ENCODE measurements around the gene SHISAL1. TPM values are rescaled to one million over a fixed set of nuclear protein-coding genes. Genes with fewer than 3 reads are reported as not detected.

The SHISAL1 gene
- total RNA-seq, 1 donor from 2014 or later, result 7.5 TPM

DNA sequence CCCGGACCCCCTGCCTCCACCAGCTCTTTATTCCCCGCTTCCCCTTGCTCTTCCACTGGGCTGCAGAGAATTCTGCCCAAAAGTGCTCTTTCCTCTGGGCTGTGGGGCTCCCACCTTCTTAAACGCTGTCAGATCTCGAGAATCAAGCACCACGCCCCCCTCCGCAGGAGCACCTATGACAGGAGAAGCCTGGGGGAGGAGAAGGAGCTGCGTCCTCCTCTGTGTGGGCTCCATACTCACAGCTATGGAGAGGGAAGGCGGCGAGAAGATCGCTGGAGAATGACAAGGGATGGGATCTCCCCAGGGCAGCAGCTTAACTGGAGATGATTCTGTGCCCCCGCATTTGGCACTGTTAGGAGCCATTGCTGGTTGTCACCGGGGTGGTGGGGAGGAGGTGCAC is 19.7 kb downstream of the SHISAL1 start:
- H3K4me1 Mint-ChIP-seq (ENCODE audit: low read depth), result peaks cover 9% of the 10 kb centered on the region
- peaks cover 13% of the 10 kb centered on the region for H3K36me3 Mint-ChIP-seq (ENCODE audit: low read depth)
- no peak overlapping the region for H3K27ac Mint-ChIP-seq (ENCODE audit: unreplicated experiment)
- H3K27me3 Mint-ChIP-seq (ENCODE audit: low read depth), result no peaks in the 10 kb centered on the region
- no peak for TF ChIP-seq CTCF (IDR thresholded peaks at IDR 0.05)
- no peak for DNase-seq (ENCODE audit: low spot score)
- H3K9me3 Mint-ChIP-seq (ENCODE audit: low read depth), result peaks cover 13% of the 10 kb centered on the region
- H3K4me3 Mint-ChIP-seq (ENCODE audit: unreplicated experiment), result no peak overlapping the region

GRCh38 chr22:44292521-44292920 is 20.2 kb downstream of the SHISAL1 start:
- no peak for TF ChIP-seq CTCF (IDR thresholded peaks at IDR 0.05)
- H3K36me3 Mint-ChIP-seq (ENCODE audit: low read depth), result peaks cover 13% of the 10 kb centered on the region
- no peak overlapping the region for H3K4me3 Mint-ChIP-seq (ENCODE audit: unreplicated experiment)
- H3K27me3 Mint-ChIP-seq (ENCODE audit: low read depth), result no peaks in the 10 kb centered on the region
- H3K4me1 Mint-ChIP-seq (ENCODE audit: low read depth), result peaks cover 9% of the 10 kb centered on the region
- peaks cover 13% of the 10 kb centered on the region for H3K9me3 Mint-ChIP-seq (ENCODE audit: low read depth)
- DNase-seq (ENCODE audit: low spot score), result no peak
- H3K27ac Mint-ChIP-seq (ENCODE audit: unreplicated experiment), result no peak overlapping the region

GRCh38 chr22:44291674-44292360 is 20.9 kb downstream of the SHISAL1 start:
- no peak for TF ChIP-seq CTCF (IDR thresholded peaks at IDR 0.05)
- Mint-ChIP-seq H3K4me1 (ENCODE audit: low read depth) (peaks cover 9% of the 10 kb centered on the region), H3K27me3 (ENCODE audit: low read depth) (no peaks in the 10 kb centered on the region), H3K4me3 (ENCODE audit: unreplicated experiment) (no peak overlapping the region), H3K27ac (ENCODE audit: unreplicated experiment) (no peak overlapping the region), H3K9me3 (ENCODE audit: low read depth) (peaks cover 13% of the 10 kb centered on the region), H3K36me3 (ENCODE audit: low read depth) (peaks cover 13% of the 10 kb centered on the region)
- DNase-seq (ENCODE audit: low spot score), result no peak

DNA sequence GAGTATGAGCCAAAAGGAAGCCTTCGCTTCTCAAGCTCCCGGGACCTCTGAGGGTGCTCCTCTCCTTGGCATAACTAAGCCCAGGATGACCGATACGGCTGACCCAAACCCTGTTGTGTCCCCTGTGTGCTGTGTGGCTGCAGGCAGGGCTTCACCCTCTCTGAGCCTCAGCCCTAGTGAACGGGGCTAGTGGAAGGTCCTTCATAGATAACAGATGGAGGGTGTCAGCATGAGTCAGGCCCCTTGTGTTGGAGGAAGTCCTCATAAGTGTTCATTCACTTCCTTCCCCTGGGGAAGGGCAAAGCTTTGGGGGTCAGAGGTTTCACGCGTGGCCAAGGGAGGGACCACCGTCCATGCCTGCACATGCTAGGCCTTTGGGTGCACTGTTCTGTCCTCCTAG is 21.5 kb downstream of the SHISAL1 start:
- H3K36me3 Mint-ChIP-seq (ENCODE audit: low read depth), result peaks cover 13% of the 10 kb centered on the region
- TF ChIP-seq CTCF (IDR thresholded peaks at IDR 0.05), result no peak
- no peak for DNase-seq (ENCODE audit: low spot score)
- no peaks in the 10 kb centered on the region for H3K27me3 Mint-ChIP-seq (ENCODE audit: low read depth)
- H3K9me3 Mint-ChIP-seq (ENCODE audit: low read depth), result peaks cover 13% of the 10 kb centered on the region
- no peak overlapping the region for H3K4me3 Mint-ChIP-seq (ENCODE audit: unreplicated experiment)
- peaks cover 9% of the 10 kb centered on the region for H3K4me1 Mint-ChIP-seq (ENCODE audit: low read depth)
- no peak overlapping the region for H3K27ac Mint-ChIP-seq (ENCODE audit: unreplicated experiment)

- peaks cover 1% of the 10 kb centered on the region for H3K27me3 Mint-ChIP-seq (ENCODE audit: low read depth)
- peaks cover 9% of the 10 kb centered on the region for H3K4me1 Mint-ChIP-seq (ENCODE audit: low read depth)
- H3K36me3 Mint-ChIP-seq (ENCODE audit: low read depth), result peaks cover 7% of the 10 kb centered on the region
- H3K9me3 Mint-ChIP-seq (ENCODE audit: low read depth), result peaks cover 7% of the 10 kb centered on the region
- no peak for DNase-seq (ENCODE audit: low spot score)
- no peak overlapping the region for H3K4me3 Mint-ChIP-seq (ENCODE audit: unreplicated experiment)
- no peak overlapping the region for H3K27ac Mint-ChIP-seq (ENCODE audit: unreplicated experiment)
- TF ChIP-seq CTCF (IDR thresholded peaks at IDR 0.05), result no peak
Measured at GRCh38 chr22:44289414-44290171, 23.2 kb downstream of the SHISAL1 start.
